HG03045 (cell line): ENCODE measurements around the gene LNPEP.
"Not testable (repeated sequence)": the region's sequence is repeated elsewhere in the genome, so short reads cannot be mapped to it uniquely, and the experiment has no call there.

Experiments used
- ATAC-seq: cut with Tn5 transposase; IDR thresholded peaks from one replicate; pipeline ENCODE4 v1.9.1; 2021; ENCODE audit warnings: mild to moderate bottlenecking, moderate library complexity; ENCODE audit not compliant: unreplicated experiment

LNPEP gene

GRCh38 chr5:97046270-97046982, 110.5 kb downstream of the LNPEP start:
- no peak for ATAC-seq

- no peak for ATAC-seq
Observed at GRCh38 chr5:97047076-97047475, 111.2 kb downstream of the LNPEP start.

GRCh38 chr5:97049175-97049574, 113.3 kb downstream of the LNPEP start:
- no peak for ATAC-seq

GRCh38 chr5:97056263-97056662, 120.4 kb downstream of the LNPEP start:
- ATAC-seq: no peak

GRCh38 chr5:97062046-97062445, 126.2 kb downstream of the LNPEP start:
- ATAC-seq: no peak

GRCh38 chr5:97063251-97063650, 127.4 kb downstream of the LNPEP start:
- no peak for ATAC-seq

- ATAC-seq: no peak
Observed at GRCh38 chr5:97065475-97065874, 129.6 kb downstream of the LNPEP start.

GRCh38 chr5:97067296-97067850, 131.5 kb downstream of the LNPEP start:
- no peak for ATAC-seq

GRCh38 chr5:97070234-97070633, 134.4 kb downstream of the LNPEP start:
- no peak for ATAC-seq

GRCh38 chr5:97071101-97071500, 135.2 kb downstream of the LNPEP start:
- no peak for ATAC-seq

GRCh38 chr5:97071993-97072392, 136.1 kb downstream of the LNPEP start:
- no peak for ATAC-seq

- no peak for ATAC-seq
Observed at GRCh38 chr5:97072696-97073095, 136.8 kb downstream of the LNPEP start.

- ATAC-seq: no peak
Observed at GRCh38 chr5:97073420-97073819, 137.5 kb downstream of the LNPEP start.

- no peak for ATAC-seq
Observed at GRCh38 chr5:97074859-97075489, 139.1 kb downstream of the LNPEP start.

GRCh38 chr5:97075649-97076048, 139.8 kb downstream of the LNPEP start:
- no peak for ATAC-seq

- ATAC-seq: no peak
Observed at GRCh38 chr5:97076098-97076497, 140.2 kb downstream of the LNPEP start.

GRCh38 chr5:97077246-97077645, 141.4 kb downstream of the LNPEP start:
- no peak for ATAC-seq

GRCh38 chr5:97078958-97079743, 143.3 kb downstream of the LNPEP start:
- no peak for ATAC-seq

- not testable (repeated sequence) for ATAC-seq
Observed at GRCh38 chr5:97084782-97085458, 149.0 kb downstream of the LNPEP start.

GRCh38 chr5:97085459-97086181, 149.7 kb downstream of the LNPEP start:
- ATAC-seq: no peak
